Stimulated activated CD8-positive, alpha-beta memory T cell treated with anti-CD3 and anti-CD28 coated beads, Interleukin-7, amount 100 ng/mL, for 24 hours (primary cell): Measurements from ENCODE around the gene IL3.

Source experiments
- DNase-seq: peaks from one replicate; pipeline ENCODE4 v3.0.0-alpha.2; 2020; ENCODE audit warnings: low read depth

The IL3 gene

GRCh38 chr5:132060501-132061161 is at the start of gene IL3:
Gene IL3 (plus strand): TSS chr5:132060655. CDS start chr5:132060707, 52 bp downstream.
- no peak for DNase-seq

- no peak for DNase-seq
Measured at GRCh38 chr5:132010989-132011621, 49.4 kb upstream of the IL3 start.

DNA sequence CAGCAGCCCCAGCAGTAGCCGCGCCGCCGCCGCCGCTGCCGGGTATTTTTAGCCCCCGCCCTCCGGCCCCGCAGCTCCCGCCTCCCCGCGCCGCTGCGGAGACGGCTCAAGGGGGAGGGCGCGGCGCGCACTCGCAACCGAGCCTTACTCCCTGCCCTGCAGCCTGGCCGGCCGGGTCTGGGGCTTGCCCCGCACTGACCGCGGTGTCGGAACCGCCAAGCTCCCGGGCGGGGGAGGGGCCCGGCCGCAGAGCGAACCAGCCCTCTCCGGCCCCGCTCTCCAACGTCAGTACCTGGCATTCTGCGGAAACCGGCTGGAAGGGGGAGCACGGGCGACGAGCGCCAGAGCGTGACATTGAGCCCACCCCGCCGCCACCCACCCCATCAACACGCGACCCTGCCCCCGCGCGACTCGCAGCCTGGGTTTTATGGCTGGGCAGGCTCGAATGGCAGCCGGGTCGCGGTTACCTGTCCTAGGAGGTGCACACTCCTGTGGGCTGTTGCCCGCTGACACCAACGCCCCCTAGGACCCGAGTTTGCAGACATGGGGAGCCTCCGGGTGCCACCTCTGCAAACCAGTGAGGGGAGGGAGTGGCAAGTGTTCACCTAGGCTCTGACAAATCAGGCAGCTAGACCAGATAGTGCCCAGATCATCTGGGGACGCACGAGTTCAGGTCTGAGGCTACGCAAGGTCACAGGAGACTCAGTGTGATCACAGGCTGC is 48.7 kb upstream of the IL3 start, which contains the start of gene ACSL6:
ACSL6 (minus strand) TSS at position 37 of the 722 bp plus-strand sequence. CDS start 105 bp downstream, outside the sequence.
- DNase-seq: no peak

DNA sequence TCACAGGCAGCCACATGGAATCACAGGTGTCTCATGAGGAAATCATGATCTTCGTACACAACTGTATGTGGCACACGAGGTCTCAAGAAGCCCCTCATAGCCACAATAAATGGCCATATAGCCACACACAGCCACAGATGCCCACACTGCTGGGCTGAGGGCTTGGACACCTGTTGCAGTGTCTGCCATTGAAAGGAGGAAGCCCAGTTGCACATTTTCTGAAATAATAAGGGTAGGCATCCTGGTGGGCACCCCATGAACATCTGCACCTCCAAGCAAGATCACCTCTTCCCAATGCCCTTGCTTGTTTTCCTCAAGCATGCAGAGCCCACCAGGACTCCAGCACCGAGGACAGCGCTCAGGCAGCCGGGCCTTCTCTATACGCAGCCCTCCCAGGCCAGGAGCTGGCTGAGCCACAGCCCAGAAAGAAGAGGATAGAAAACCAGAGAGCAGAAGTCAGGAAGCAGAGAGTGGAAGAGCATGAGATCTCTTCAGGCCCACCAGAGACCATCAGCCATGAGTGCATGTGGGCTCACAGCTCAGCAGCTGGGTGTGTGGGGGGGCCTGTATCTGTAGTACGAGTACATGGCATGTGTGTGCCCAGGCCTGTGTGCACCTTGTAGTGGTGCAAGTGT is 48.0 kb upstream of the IL3 start:
- no peak for DNase-seq

DNA sequence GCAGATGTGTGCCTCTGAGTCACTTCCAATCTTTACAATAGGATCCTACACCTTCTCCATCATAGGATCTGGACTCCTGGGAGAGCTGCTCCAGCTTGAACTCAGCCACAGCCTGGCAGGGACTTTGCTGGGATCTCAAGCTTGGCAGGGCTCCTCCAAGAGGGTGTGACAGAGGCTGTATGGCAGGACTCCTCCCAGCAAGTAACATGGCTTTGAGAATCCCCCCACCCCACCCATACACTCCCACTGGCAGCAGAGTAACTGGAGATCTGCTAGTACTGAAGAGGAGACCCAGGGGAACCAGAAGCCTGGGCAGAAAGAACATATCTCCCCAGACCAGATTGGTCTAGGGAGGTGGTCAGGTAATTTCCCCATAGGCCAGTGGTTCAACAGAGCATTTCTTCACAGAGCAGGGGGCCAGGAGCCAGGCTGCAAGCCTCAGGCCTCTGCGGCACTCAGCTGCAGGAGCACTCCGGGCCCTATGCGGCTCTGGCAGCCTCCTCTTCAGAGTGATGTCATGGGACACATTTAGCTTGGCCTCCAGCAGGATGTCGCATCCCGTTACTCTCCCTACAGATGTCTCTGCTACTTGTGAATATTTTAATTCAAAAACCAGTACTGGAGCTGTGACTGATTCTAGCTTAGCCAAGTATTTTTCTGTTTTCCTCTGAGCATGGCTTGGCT is 47.3 kb upstream of the IL3 start:
- DNase-seq: no peak

GRCh38 chr5:132013711-132014110 is 46.7 kb upstream of the IL3 start:
- no peak for DNase-seq

GRCh38 chr5:132016721-132017250 is 43.7 kb upstream of the IL3 start:
- no peak for DNase-seq

- no peak for DNase-seq
Measured at GRCh38 chr5:132017316-132017715, 43.1 kb upstream of the IL3 start.

DNA sequence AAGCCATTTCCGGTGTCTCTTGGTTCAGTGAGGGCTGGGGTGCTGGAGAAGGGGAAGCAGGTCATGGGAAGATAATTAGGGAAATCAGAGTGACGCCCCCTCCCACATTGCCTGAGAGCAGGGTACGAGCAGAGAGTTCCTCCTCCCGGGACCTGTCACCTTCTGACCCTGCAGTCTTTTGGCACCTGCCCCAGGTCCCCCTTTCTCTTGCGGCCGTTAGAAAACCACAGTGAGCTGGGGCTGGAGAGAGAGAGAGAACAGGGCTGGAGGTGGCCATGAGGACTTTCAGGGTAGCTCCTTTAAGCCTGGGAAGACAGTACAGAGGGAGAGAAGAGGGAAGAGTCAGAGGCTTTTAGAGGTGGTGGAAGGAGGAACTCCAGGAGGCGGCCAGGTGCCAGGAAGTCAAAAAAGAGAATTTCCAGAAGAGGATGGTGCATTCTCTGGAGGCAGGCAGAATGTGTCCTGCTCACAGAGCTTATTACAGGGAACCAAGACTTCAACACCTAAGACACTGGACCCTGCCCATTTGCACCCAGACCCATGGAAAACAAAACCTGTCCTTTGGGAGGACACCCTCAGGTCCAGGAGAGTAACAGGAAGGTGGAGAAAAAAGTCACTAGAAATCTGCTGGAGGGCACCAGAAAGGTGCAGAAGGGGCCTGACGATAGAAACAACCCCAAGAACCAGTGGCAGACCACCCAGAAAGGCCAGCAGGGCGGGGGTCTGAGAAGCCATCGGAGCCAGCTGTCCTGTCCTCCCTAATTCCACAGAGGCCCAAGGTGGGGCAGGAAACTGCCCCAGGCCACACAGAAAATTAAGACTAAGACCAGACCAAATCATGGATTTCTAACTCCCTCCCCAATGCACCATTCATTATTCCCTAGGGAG is 42.5 kb upstream of the IL3 start:
- no peak for DNase-seq

DNA sequence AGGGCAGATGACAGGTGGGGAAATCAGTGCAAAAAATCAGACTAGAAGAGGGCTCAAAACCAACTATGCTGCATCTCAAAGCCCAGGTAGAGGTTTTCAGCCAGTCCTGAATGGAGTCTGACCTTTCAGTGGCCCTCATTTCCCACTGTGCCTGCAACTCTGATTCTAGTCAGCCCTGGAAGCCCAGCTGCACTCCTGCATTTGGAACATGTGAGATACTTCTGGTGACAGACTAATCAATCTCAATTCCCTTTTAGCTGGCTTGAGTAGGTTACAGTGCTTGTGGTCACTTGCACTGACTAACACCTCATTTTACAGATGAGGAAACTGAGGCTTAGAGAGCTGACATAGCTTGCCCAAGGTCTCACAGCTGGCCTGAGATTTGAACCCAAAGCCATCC is 41.1 kb upstream of the IL3 start:
- DNase-seq: no peak

- peak; percentile 41 for DNase-seq
Measured at GRCh38 chr5:132019857-132020555, 40.4 kb upstream of the IL3 start.

GRCh38 chr5:132020568-132021339 is 39.7 kb upstream of the IL3 start:
- DNase-seq: no peak

- DNase-seq: no peak
Measured at GRCh38 chr5:132021654-132022053, 38.8 kb upstream of the IL3 start.

GRCh38 chr5:132022737-132023136 is 37.7 kb upstream of the IL3 start:
- DNase-seq: no peak

GRCh38 chr5:132023258-132024116 is 37.0 kb upstream of the IL3 start:
- DNase-seq: no peak

GRCh38 chr5:132024117-132024435 is 36.4 kb upstream of the IL3 start:
- no peak for DNase-seq

- no peak for DNase-seq
Measured at GRCh38 chr5:132024789-132025402, 35.6 kb upstream of the IL3 start.

- no peak for DNase-seq
Measured at GRCh38 chr5:132025403-132025971, 35.0 kb upstream of the IL3 start.
